ENCODE data around the gene CFLAR.

Gene CFLAR

DNA sequence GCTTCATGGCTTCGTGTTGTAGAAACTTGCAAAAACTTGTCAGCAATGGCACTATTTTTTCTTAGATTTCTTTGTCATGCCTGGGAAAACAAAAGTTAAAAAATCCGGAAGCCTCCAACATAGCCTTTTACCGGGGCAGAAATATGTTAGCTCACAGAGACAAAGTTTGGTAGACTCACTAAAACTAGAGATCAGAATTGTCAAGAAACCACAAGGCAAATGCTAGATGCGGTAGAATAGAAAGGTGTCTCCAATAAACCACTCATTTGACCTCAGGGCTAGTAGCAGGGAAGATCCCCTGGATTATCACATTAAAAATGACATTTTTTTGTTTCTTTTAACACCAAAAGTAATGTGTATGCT, 67.4 kb downstream of the CFLAR start:
- ATAC-seq: peak in 1 of 2 donors; percentile 27

DNA sequence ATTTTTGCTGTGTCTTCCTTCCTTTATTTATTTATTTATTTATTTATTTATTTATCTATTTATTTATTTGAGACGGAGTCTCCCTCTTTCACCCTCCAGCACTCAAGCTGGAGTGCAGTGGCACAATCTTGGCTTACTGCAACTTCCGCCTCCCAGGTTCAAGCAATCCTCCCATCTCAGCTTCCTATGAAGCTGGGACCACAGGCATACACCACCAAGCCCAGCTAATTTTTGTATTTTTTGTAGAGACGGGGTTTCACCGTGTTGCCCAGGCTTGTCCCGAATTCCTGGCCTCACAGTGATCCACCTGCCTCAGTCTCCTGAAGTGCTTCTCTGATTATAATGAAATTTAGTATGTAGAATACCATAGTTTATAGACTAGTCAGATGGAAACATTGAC, 67.9 kb downstream of the CFLAR start:
- ATAC-seq: peak; percentile 14 to 24

DNA sequence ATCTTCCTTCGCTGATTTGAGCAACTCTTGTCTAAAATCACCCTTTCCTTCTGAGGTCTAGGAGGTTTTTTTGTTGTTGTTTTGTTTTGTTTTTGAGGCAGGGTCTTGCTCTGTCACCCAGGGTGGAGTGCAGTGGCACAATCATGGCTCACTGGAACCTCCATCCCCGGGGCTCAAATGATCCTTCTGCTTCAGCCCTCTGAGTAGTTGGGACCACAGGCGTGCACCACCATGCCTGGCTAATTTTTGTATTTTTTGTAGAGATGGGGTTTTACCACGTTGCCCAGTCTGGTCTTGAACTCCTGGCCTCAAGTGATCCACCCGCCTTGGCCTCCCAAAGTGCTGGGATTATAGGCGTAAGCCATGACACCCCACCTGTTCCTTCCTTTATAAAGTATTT, 68.3 kb downstream of the CFLAR start:
- peak; percentile 4 to 12 for ATAC-seq

DNA sequence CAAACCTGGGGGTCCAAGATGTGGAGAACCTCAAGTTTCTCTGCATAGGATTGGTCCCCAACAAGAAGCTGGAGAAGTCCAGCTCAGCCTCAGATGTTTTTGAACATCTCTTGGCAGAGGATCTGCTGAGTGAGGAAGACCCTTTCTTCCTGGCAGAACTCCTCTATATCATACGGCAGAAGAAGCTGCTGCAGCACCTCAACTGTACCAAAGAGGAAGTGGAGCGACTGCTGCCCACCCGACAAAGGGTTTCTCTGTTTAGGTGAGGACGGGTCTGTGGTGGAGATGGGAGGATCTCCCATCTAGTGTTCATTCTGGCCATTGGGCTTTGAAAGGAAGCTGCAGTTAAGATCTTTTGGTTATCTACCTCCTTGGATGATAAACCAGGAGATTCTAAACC, 69.9 kb downstream of the CFLAR start:
- no peak for ATAC-seq

- no peak for ATAC-seq
Observed at GRCh38 chr2:201186982-201187381, 71.0 kb downstream of the CFLAR start.

DNA sequence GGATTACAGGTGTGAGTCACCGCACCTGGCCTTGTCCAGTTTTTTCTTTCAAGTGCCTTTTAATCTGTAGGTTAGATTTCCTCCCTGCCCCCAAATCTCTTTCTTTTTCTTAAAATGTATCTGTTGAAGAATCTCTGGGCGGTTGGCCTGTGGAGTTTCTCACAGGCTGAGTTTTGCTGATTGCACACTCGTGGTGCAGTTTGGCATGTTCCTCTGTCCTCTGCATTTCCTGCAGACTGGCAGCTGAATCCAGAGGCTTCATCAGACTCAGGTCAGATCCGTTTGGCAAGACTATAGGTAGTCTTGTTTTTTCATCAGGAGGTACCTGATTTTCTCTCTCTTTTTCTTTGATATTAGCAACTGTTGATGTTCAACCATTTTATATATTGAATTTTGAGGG, 72.5 kb downstream of the CFLAR start:
- no peak for ATAC-seq

DNA sequence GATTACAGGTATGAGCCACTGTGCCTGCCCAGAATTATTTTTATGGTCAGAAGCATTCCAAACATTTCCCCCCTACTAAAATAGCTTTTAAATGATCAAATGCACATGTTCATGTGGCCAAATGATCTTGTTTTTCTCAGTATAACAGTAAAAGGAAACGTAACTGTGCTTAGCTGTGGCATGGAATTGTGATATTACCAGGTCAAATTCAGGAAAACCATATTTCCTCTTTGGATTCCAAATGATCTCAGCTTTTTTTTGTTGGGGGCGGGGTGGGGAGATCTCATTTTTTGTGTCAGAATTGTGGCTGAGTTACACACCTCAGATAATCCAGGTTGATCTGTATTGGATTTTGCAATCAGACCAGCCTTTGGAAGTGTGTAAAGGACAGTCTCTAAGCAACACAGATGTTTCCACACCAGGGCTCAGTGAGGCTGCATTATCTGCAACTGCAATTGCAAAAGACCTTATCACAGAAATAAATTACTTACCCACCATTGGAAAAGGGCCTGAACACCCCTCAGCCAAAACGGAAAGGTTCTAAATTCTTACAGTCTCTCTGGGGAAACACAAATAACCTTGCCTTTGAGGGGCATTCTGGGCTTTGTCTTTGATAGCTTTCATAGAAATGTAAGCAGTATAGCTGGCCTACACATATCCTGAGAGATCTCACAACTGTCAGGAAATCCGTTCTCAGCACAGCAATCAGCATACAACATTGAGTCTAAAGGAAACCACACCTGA, 75.3 kb downstream of the CFLAR start:
- ATAC-seq: no peak

DNA sequence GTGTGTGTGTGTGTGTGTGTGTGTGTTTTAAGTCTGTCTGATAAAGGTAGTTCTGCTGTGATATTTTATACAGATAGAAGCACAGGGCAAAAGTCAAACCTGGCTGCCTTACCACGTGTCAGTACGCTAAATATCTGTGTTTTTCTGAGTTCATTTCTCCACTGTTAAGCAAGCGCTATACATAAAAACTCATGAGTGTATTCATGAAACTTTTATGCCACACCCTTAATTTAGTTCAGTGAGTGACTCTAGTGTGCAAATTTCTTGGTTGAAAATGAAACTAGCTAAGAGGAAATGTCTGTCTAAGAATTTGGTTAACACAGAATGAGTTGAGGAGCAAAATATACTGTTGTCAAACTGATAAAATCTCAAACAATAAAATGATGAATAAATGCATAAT, 78.1 kb downstream of the CFLAR start:
- ATAC-seq: peak; percentile 94 to 98

GRCh38 chr2:201195331-201195730, 79.4 kb downstream of the CFLAR start:
- no peak for ATAC-seq

- no peak for ATAC-seq
Observed at GRCh38 chr2:201196003-201196402, 80.0 kb downstream of the CFLAR start.

GRCh38 chr2:201196803-201197202, 80.8 kb downstream of the CFLAR start:
- ATAC-seq: no peak

DNA sequence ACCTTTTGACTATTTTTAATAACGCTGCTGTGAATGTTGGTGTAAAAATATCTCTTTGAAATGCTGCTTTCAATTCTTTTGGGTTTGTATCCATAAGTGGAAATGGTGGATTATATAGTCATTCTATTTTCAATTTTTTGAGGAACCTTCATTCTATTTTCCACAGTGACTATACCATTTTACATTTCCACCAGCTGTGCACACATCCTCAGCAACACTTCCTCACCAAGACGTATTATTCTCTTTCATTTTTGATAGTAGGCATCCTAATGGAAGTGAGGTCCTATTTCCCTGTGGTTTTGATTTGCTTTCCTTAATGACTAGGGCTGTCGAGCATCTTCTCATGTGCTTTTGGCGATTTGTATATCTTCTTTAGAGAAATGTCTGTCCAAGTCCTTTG, 81.8 kb downstream of the CFLAR start:
- ATAC-seq: no peak

- ATAC-seq: no peak
Observed at GRCh38 chr2:201199847-201200246, 83.9 kb downstream of the CFLAR start.

DNA sequence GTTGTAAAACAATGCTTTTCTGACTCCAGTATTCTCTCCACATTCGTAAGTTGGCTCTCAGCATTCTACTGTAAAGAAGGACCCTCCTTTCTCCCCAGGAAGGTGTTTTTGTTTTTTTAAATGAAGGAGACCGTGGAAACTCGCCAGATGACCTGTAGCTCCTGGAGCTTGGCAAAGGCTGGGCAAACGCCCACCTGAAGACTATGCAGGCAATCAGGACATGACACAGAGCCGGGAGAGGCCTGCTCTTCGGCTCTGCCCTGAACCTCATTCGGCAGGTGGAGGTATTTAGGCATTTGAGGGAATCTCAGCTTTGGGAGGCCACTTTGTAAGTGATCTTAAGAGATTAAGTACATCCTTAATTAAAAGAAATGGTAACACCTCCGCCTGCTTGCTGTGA, 84.4 kb downstream of the CFLAR start:
- no peak for ATAC-seq

DNA sequence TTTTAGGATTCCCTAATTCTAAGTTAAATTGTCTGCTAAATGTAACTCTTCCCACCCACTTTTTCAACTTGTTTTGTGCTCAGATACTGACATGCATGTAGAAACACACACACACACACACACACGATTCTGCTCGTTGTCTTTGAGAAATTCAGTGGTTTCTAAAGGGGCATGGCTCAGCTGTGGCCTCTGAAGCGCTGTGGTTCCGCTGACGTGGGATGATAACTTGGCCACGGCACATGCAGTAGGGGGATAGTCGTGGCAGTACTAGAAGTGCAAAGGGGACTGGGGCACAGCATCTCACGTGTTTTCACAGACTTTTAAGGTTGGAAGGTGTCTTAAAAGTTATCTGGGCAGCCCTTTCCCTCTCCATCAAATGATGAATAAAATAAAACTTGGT, 85.4 kb downstream of the CFLAR start:
- ATAC-seq: no peak

- ATAC-seq: no peak
Observed at GRCh38 chr2:201203916-201204654, 88.1 kb downstream of the CFLAR start.

- ATAC-seq: no peak
Observed at GRCh38 chr2:201204655-201205514, 88.9 kb downstream of the CFLAR start.

DNA sequence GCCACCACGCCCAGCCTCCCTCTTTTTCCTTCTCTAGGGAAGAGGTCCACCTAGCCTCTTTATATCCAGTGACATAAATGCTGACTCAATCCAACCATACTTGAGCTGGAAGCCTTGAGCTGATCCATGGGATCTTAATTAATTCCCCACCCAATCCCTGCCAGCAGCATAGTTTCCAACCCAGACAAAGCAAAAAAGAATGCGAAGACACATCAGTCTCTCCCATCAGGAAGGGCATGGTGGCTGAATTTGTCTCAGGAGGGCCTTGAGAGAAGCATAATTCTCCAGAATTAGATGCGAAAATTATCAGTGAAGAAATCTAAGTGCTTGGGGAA, 89.5 kb downstream of the CFLAR start:
- ATAC-seq: no peak

DNA sequence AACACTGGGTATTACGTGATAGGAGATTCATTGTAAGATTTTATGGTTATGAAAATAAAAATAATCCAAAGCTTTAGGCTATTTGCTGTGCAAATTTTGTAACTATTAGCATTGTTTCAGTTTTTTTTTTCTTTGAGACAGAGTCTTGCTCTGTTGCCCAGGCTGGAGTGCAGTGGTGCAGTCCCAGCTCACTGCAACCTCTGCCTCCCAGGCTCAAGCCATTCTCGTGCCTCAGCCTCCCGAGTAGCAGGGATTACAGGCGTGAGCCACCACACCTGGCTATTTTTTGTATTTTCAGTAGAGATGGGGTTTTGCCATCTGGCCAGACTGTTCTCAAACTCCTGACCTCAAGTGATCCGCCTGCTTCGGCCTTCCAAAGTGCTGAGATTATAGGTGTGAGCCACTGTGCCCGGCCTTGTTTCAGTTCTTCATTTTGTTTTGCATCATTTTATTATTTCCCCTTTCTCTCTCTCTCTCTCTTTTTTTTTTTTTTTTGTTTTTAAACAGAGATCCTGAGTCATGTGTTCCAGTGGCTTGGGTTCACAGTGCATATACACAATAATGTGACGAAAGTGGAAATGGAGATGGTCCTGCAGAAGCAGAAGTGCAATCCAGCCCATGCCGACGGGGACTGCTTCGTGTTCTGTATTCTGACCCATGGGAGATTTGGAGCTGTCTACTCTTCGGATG, 92.7 kb downstream of the CFLAR start:
- ATAC-seq: peak; percentile 36 to 46

DNA sequence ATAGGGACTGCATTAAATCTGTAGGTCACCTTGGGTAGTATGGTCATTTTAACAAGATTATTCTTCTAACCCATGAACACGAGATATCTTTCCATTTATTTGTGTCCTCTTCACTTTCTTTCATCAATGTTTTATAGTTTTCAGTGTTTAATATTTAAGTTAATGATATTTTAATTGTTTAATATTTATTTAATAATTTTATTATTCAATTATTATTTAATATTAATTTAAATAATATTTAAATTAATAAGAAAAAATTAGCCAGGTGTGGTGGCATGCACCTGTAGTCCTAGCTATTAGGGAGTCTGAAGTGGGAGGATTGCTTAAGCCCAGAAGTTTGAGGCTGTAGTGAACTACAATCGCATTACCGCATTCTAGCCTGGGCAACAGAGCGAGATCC, 100.0 kb downstream of the CFLAR start:
- no peak for ATAC-seq

- ATAC-seq: no peak
Observed at GRCh38 chr2:201216918-201217317, 101.0 kb downstream of the CFLAR start.

- ATAC-seq: no peak
Observed at GRCh38 chr2:201218780-201219179, 102.8 kb downstream of the CFLAR start.

Measured in activated CD4-positive, CD25-positive, alpha-beta regulatory T cell treated with anti-CD3 and anti-CD28 coated beads, Interleukin-2, amount 50 U/mL, for 24 hours (primary cell).